ENCODE measurements around the gene NCOA6. TPM values are rescaled to one million over a fixed set of nuclear protein-coding genes. Genes with fewer than 3 reads are reported as not detected.
A peak's percentile ranks its signal among the peaks of the same experiment; 100 is the strongest.
"Not testable (repeated sequence)": the region's sequence is repeated elsewhere in the genome, so short reads cannot be mapped to it uniquely, and the experiment has no call there.

The NCOA6 gene
- total RNA-seq, 2 experiments from 2014 or later = 32.3 to 35.0 TPM

DNA sequence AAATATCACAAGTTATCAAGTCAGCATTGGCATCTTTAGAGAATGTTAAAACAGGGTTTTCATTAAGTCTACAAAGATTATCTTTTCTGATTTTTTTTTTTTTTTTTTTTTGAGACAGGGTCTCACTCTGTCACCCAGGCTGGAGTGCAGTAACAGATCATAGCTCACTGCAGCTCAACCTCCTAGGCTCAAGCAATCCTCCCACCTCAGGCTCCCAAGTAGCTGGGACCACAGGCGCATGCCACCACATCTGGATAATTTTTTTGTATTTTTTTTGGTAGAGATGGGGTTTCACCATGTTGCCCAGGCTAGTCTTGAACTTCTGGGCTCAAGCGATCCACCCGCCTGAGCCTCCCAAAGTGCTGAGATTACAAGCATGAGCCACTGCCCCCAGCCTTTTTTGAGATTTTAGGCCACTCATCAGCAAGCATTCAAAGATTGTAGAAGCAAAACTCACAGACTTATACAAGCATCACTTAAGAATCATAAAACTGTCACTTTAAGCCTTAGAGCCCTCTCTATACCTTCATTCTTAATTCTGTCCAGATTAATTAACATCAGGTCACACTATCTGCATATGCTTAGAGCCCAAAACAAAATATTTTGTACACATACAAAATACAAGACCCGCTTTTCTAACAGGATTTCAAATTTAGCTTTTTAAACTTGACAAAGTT lies 32.6 kb downstream of the NCOA6 start:
- Mint-ChIP-seq H3K27ac (no peak overlapping the region), H3K36me3 (ENCODE audit: low read depth) (peaks cover 13% of the 10 kb centered on the region), H3K4me3 (no peak overlapping the region), H3K27me3 (no peaks in the 10 kb centered on the region), H3K4me1 (no peaks in the 10 kb centered on the region), H3K9me3 (no peaks in the 10 kb centered on the region)
- ChIA-PET CTCF (interaction anchor here (0.7 to 1.6 kb wide), 3 partner anchors 21 to 201 kb away, joined by 3 to 8 read pairs (median 4); no protein-coding TSS in a partner anchor), POLR2A (no interaction called here)
- DNase-seq = no peak

DNA sequence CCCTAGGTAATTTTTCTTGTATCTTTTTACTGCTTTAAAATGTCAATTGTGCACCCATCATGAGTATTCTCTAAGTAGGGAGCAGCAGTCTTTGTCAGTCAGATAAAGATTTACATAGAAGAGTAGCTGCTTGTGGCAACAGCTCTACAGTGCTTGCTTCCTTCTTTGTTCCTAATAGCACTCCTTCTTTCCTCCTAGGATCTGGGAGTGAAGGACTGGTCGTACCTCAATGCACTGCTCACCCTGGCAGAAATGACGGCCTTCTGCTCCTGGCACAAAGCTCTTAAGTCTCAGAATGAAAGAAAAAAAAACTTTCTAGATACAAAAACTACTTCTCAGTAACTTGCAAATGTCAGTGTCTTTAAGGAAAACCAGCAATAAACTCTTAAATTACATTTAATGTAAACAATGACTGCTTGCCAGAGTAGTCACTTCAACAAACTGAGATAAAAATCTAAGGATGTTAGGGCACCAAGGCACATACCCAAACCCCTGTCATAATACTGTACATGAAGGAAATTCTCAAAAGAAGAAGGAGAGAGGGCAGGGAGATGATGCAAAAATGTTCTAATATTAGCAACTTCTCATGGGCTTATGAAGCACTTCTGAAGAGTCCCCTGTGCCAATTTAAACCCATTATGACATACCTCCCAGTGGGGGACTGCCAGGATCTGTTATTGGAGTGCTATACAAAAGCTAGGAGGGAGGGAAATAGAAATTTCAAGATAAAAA lies 34.0 kb downstream of the NCOA6 start:
- Mint-ChIP-seq H3K9me3 (no peaks in the 10 kb centered on the region), H3K27ac (no peak overlapping the region), H3K27me3 (no peaks in the 10 kb centered on the region), H3K36me3 (ENCODE audit: low read depth) (peaks cover 7% of the 10 kb centered on the region), H3K4me1 (no peaks in the 10 kb centered on the region), H3K4me3 (no peak overlapping the region)
- POLR2A ChIA-PET = no interaction called here
- no peak for DNase-seq
- CTCF ChIA-PET = interaction anchor here (1.3 to 1.6 kb wide), 2 partner anchors 19 to 22 kb away, joined by 4 to 8 read pairs; no protein-coding TSS in a partner anchor

- Mint-ChIP-seq H3K9me3 (no peaks in the 10 kb centered on the region), H3K4me1 (peaks cover 1% of the 10 kb centered on the region), H3K27ac (no peak overlapping the region), H3K27me3 (no peaks in the 10 kb centered on the region), H3K36me3 (ENCODE audit: low read depth) (peaks cover 6% of the 10 kb centered on the region), H3K4me3 (no peak overlapping the region)
- POLR2A ChIA-PET = no interaction called here
- no peak for DNase-seq
- CTCF ChIA-PET = interaction anchor here (2.4 kb wide), 1 partner anchor 12 kb away, joined by 9 read pairs; no protein-coding TSS in a partner anchor
These were observed 44.2 kb downstream of the NCOA6 start for GRCh38 chr20:34781220-34781619.

GRCh38 chr20:34780291-34780690 lies 45.2 kb downstream of the NCOA6 start:
- not testable (repeated sequence) for H3K36me3 Mint-ChIP-seq (ENCODE audit: low read depth); DNase-seq; H3K4me3 Mint-ChIP-seq; H3K27me3 Mint-ChIP-seq; H3K27ac Mint-ChIP-seq; H3K4me1 Mint-ChIP-seq; H3K9me3 Mint-ChIP-seq
- POLR2A ChIA-PET = interaction anchor here (0.6 kb wide), 1 partner anchor 84 kb away, joined by 8 read pairs; no protein-coding TSS in a partner anchor
- CTCF ChIA-PET = interaction anchor here (2.4 kb wide), 1 partner anchor 11 kb away, joined by 9 read pairs; no protein-coding TSS in a partner anchor

DNA sequence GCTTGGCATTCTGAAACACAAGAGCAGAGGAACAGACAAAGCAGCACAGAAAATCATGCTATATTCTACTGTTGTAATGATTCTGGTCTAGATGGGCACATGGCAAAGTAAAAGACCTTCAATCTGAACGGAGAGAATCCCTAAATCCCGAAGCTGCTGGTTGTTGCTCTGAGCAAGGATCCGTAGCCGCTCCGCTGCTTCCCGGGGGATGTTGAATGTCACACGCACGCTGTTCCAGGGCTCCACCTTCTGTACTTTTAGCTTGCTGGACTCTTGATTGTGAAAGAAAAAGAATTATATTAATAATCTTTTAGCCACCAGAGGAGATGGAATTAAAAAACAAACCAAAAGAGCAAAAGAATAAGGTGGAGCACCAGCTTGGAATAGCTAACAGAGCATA lies 49.3 kb downstream of the NCOA6 start:
- Mint-ChIP-seq H3K27ac (no peak overlapping the region), H3K9me3 (no peaks in the 10 kb centered on the region), H3K4me1 (peaks cover 1% of the 10 kb centered on the region), H3K4me3 (no peak overlapping the region), H3K36me3 (ENCODE audit: low read depth) (peaks cover 16% of the 10 kb centered on the region), H3K27me3 (no peaks in the 10 kb centered on the region)
- ChIA-PET POLR2A (no interaction called here), CTCF (interaction anchor here (0.6 to 0.7 kb wide), 2 partner anchors 213 to 464 kb away, joined by 3 to 4 read pairs; no protein-coding TSS in a partner anchor)
- DNase-seq = no peak

- H3K4me3 Mint-ChIP-seq = no peak overlapping the region
- H3K36me3 Mint-ChIP-seq (ENCODE audit: low read depth) = peaks cover 16% of the 10 kb centered on the region
- no peaks in the 10 kb centered on the region for H3K27me3 Mint-ChIP-seq
- CTCF ChIA-PET = interaction anchor here (1.0 kb wide), 1 partner anchor 258 kb away, joined by 3 read pairs; no protein-coding TSS in a partner anchor
- no peaks in the 10 kb centered on the region for H3K9me3 Mint-ChIP-seq
- peak overlapping the region; percentile 4 for H3K27ac Mint-ChIP-seq
- H3K4me1 Mint-ChIP-seq = peaks cover 1% of the 10 kb centered on the region
- POLR2A ChIA-PET = no interaction called here
- DNase-seq = no peak
These were observed 50.6 kb downstream of the NCOA6 start for GRCh38 chr20:34774886-34775285.

- Mint-ChIP-seq H3K27ac (no peak overlapping the region), H3K4me3 (no peak overlapping the region), H3K36me3 (ENCODE audit: low read depth) (peaks cover 16% of the 10 kb centered on the region), H3K4me1 (peaks cover 1% of the 10 kb centered on the region), H3K27me3 (no peaks in the 10 kb centered on the region), H3K9me3 (no peaks in the 10 kb centered on the region)
- POLR2A ChIA-PET = no interaction called here
- no peak for DNase-seq
- CTCF ChIA-PET = interaction anchor here (1.0 kb wide), 1 partner anchor 258 kb away, joined by 3 read pairs; no protein-coding TSS in a partner anchor
These were observed 51.0 kb downstream of the NCOA6 start for GRCh38 chr20:34774449-34774848.

DNA sequence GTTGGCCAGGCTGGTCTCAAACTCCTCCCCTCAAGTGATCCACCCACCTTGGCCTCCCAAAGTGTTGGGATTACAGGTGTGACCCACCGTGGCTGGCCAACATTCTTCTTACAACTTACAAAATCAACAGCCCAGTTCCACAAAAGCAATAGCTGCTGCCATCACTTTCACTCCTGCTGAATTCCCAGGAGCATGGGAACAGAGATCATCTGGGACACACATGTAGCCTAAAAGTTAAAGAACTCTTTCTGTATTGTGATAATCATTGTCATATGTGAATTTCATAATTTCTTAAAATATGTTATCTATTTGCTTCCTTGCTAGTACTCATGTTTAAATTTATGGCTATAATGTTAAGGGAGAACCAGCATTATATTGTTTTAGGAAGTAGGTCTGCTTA lies 51.7 kb downstream of the NCOA6 start:
- Mint-ChIP-seq H3K4me1 (peaks cover 1% of the 10 kb centered on the region), H3K36me3 (ENCODE audit: low read depth) (peaks cover 18% of the 10 kb centered on the region), H3K4me3 (no peak overlapping the region), H3K27me3 (no peaks in the 10 kb centered on the region), H3K9me3 (no peaks in the 10 kb centered on the region), H3K27ac (no peak overlapping the region)
- DNase-seq = no peak
- ChIA-PET CTCF (no interaction called here), POLR2A (no interaction called here)

DNA sequence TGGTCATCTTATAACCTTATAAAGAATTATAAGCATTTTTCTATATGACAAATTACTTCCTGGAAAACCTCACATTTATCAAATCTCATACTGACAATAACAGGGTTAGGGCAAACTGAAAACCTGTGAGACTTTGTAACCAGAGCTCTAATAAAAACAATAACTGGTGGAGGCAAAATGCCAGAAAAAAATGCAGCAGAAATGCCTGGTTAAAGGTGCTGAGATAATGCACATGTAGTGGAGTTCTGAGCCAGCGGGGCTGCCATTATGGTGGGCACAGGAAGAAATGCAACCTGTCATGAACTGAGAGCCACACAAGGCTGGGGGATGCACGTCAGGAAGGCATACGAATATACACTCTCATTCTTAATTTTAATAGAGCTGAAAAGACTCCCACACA lies 53.0 kb downstream of the NCOA6 start:
- no peak for DNase-seq
- H3K27ac Mint-ChIP-seq = no peak overlapping the region
- H3K27me3 Mint-ChIP-seq = no peaks in the 10 kb centered on the region
- ChIA-PET CTCF (interaction anchor here (0.6 to 1.0 kb wide), 3 partner anchors 20 to 1130 kb away, joined by 3 to 5 read pairs (median 4); no protein-coding TSS in a partner anchor), POLR2A (no interaction called here)
- H3K36me3 Mint-ChIP-seq (ENCODE audit: low read depth) = peaks cover 22% of the 10 kb centered on the region
- H3K9me3 Mint-ChIP-seq = no peaks in the 10 kb centered on the region
- H3K4me3 Mint-ChIP-seq = no peak overlapping the region
- no peaks in the 10 kb centered on the region for H3K4me1 Mint-ChIP-seq

- POLR2A ChIA-PET = no interaction called here
- CTCF ChIA-PET = interaction anchor here (0.7 to 0.8 kb wide), 2 partner anchors 20 to 30 kb away, joined by 3 to 4 read pairs; no protein-coding TSS in a partner anchor
- H3K36me3 Mint-ChIP-seq (ENCODE audit: low read depth) = peaks cover 23% of the 10 kb centered on the region
- H3K27ac Mint-ChIP-seq = no peak overlapping the region
- no peak overlapping the region for H3K4me3 Mint-ChIP-seq
- H3K9me3 Mint-ChIP-seq = no peaks in the 10 kb centered on the region
- no peaks in the 10 kb centered on the region for H3K27me3 Mint-ChIP-seq
- no peak for DNase-seq
- no peaks in the 10 kb centered on the region for H3K4me1 Mint-ChIP-seq
These were observed 53.8 kb downstream of the NCOA6 start for GRCh38 chr20:34771680-34772081.

DNA sequence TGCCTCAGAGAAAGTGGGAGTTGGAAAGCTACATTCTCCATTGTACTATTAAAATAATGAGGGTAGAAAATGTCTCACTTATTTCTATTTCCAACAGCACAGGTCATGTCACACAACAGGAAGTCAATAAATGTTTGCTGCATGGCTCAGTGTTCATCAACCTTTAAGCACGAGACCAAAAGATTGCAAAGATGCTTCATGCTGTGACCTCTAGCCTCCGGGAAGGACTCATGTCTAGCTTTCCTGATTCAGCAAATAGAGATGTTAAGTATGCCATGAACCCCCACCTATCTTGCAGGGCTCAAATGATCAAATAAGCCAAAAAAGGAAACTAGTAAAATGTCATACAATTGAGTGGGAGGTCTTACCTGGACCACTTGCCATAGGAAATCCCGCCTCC lies 57.4 kb downstream of the NCOA6 start:
- H3K4me3 Mint-ChIP-seq = no peak overlapping the region
- no peaks in the 10 kb centered on the region for H3K27me3 Mint-ChIP-seq
- DNase-seq = no peak
- no peaks in the 10 kb centered on the region for H3K9me3 Mint-ChIP-seq
- H3K36me3 Mint-ChIP-seq (ENCODE audit: low read depth) = peaks cover 24% of the 10 kb centered on the region
- H3K4me1 Mint-ChIP-seq = no peaks in the 10 kb centered on the region
- H3K27ac Mint-ChIP-seq = no peak overlapping the region
- ChIA-PET POLR2A (no interaction called here), CTCF (interaction anchor here (0.5 to 4.6 kb wide), 4 partner anchors 9 to 496 kb away, joined by 3 to 27 read pairs (median 7); no protein-coding TSS in a partner anchor)

GRCh38 chr20:34762031-34762555 lies 63.4 kb downstream of the NCOA6 start:
- Mint-ChIP-seq H3K4me3 (no peak overlapping the region), H3K27me3 (no peaks in the 10 kb centered on the region), H3K9me3 (no peaks in the 10 kb centered on the region), H3K27ac (no peak overlapping the region), H3K4me1 (no peaks in the 10 kb centered on the region), H3K36me3 (ENCODE audit: low read depth) (peaks cover 39% of the 10 kb centered on the region)
- CTCF ChIA-PET = interaction anchor here (1.0 kb wide), 1 partner anchor 449 kb away, joined by 3 read pairs; no protein-coding TSS in a partner anchor
- POLR2A ChIA-PET = no interaction called here
- DNase-seq = no peak

DNA sequence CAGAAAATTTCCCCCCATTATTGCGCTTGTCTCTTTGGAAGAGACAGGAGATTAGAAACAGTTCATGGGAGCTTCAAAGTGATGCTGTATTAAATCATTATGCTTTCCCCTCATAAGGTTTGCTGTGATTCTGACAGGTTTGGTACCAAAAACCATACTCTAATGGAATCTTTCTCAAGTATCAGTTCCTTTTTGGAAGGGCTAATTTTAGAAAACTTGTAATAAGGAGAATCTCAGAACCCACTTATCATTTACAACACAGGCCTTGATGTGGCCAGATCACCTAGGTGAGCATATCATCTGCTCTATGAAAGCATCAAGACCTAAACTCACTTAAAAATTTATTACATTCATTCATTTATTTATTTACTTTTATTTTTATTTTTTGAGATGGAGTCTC lies 70.1 kb downstream of the NCOA6 start:
- ChIA-PET POLR2A (no interaction called here), CTCF (no interaction called here)
- DNase-seq = no peak
- no peaks in the 10 kb centered on the region for H3K27me3 Mint-ChIP-seq
- no peaks in the 10 kb centered on the region for H3K4me1 Mint-ChIP-seq
- H3K4me3 Mint-ChIP-seq = no peak overlapping the region
- H3K36me3 Mint-ChIP-seq (ENCODE audit: low read depth) = peaks cover 46% of the 10 kb centered on the region
- H3K27ac Mint-ChIP-seq = no peak overlapping the region
- H3K9me3 Mint-ChIP-seq = no peaks in the 10 kb centered on the region
